NB4 (cell line): ENCODE data around the gene COL4A1.

Experiments used
- DNase-seq: peaks from one replicate; pipeline ENCODE4 v3.0.0; 2010; ENCODE audit warnings: low read depth
- H3K4me3 ChIP-seq: one replicate; pipeline ENCODE4 v1.5.1; 2011; ENCODE audit warnings: mild to moderate bottlenecking, low read depth, low read length, moderate library complexity
- MYC ChIP-seq: IDR thresholded peaks from 2 replicates; pipeline ENCODE4 v1.6.1; 2011; ENCODE audit warnings: low read depth, low read length
- POLR2A ChIP-seq: IDR thresholded peaks from 2 replicates; pipeline ENCODE4 v1.6.1; 2011; ENCODE audit warnings: mild to moderate bottlenecking; ENCODE audit not compliant: insufficient read length; ENCODE audit errors: extremely low read depth
- TF ChIP-seq, protein P1 (sequence below): IDR thresholded peaks from one replicate; pipeline ENCODE4 v1.5.1; 2012; ENCODE audit warnings: low read depth, low read length
- TF ChIP-seq, protein P2 (sequence below): IDR thresholded peaks from 2 replicates; pipeline ENCODE4 v1.6.1; 2011; ENCODE audit warnings: low read depth, low read length

Gene COL4A1

DNA sequence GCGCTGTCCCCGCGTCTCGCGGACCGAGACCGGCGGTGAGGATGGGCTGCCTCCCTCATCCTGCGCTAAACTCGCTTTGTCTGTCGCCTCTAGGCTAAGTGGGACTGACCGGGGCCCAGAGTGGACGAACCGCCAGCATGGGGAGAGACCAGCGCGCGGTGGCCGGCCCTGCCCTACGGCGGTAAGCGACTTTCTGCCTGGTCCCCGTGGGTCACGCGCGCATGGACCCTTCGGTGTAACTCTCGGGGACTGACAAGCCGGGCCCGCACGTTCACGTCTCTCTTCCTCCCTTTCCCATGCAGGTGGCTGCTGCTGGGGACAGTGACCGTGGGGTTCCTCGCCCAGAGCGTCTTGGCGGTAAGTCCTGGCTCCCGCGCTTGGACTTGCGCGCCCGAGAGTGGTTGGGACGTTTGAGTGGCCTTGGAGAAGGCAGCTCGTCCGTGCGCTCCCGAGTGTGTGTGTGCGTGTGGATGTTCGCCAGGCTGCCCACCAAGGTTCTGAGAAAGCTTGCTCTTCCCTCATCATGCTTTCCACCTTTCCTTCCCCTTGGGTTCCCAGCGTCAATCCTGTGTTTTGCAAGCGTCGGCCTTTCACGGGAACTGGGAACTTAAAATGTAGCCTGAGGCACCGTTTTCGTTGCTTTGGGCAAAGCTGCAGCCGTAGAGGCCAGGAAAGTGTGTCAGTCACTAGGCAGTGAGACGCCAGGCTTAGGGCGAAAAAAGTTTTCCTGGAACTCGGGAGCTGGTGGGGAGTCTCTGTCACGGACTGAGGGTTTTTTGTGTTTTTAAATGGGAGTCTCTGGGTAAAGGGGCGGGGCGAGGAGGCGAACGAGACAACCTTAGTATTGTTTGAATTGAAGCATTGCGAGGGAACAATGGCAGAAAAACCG is 1.1 kb upstream of the COL4A1 start:
- TF ChIP-seq POLR2A (no peak), MYC (no peak)
- TF ChIP-seq, protein P1, sequence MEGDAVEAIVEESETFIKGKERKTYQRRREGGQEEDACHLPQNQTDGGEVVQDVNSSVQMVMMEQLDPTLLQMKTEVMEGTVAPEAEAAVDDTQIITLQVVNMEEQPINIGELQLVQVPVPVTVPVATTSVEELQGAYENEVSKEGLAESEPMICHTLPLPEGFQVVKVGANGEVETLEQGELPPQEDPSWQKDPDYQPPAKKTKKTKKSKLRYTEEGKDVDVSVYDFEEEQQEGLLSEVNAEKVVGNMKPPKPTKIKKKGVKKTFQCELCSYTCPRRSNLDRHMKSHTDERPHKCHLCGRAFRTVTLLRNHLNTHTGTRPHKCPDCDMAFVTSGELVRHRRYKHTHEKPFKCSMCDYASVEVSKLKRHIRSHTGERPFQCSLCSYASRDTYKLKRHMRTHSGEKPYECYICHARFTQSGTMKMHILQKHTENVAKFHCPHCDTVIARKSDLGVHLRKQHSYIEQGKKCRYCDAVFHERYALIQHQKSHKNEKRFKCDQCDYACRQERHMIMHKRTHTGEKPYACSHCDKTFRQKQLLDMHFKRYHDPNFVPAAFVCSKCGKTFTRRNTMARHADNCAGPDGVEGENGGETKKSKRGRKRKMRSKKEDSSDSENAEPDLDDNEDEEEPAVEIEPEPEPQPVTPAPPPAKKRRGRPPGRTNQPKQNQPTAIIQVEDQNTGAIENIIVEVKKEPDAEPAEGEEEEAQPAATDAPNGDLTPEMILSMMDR, result no peak
- TF ChIP-seq, protein P2, sequence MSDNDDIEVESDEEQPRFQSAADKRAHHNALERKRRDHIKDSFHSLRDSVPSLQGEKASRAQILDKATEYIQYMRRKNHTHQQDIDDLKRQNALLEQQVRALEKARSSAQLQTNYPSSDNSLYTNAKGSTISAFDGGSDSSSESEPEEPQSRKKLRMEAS, result no peak
- H3K4me3 ChIP-seq, result no peak overlapping the region
- DNase-seq, result no peak

DNA sequence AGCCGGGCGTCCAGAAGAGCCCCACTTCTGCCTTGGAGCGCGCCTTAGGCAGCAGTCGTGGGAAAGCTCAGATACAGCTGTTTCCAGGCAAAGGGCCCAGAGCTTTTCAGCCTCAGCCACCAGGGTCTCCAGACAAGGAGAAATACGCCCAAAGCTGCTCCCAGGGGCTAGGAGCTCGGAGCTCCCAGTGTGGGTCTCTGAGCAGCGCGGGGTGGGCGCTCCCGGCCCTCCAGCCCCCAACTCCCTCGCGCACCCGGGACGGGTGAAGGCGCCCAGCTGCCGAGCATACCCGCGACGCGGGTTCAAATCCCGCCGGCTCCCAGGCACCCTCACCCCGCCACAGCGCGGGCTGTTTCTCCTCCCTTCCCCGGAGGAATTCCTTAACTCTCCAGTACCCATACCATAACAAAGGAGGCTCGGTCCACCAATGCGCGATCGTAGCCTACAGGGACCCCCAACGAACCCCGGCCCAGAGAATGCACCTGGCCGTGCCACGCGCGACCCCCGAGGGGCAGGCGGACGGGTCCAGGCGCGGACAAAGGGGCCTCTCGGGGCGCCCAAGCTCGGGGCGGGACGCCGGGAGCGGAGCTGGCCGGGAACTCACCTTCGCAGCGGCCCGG is 507 bp downstream of the COL4A1 start:
- TF ChIP-seq MYC, result no peak
- TF ChIP-seq, protein P2, result no peak
- TF ChIP-seq, protein P1, result no peak
- TF ChIP-seq POLR2A, result no peak
- no peak for DNase-seq
- no peak overlapping the region for H3K4me3 ChIP-seq

DNA sequence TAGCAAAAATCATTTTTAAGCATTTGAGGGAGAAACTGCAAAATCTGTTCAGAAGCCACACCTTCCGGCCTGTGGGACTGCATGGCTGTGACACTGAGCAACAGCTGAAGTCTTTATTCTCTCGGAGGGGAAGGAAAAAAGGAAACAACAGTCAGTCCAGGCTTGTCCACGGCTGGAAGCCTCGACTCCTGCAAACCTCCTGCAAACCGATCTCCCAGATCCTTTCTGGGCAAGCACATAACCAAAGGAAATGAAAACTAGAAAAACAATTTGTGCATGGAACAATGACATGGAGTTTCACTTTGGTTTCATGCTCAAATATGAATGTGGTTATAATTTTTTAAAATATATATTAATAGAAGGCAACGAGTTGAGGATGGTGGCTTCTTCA is 1.0 kb downstream of the COL4A1 start:
- no peak overlapping the region for H3K4me3 ChIP-seq
- TF ChIP-seq, protein P2, result no peak
- TF ChIP-seq, protein P1, result no peak
- TF ChIP-seq MYC (no peak), POLR2A (no peak)
- no peak for DNase-seq

DNA sequence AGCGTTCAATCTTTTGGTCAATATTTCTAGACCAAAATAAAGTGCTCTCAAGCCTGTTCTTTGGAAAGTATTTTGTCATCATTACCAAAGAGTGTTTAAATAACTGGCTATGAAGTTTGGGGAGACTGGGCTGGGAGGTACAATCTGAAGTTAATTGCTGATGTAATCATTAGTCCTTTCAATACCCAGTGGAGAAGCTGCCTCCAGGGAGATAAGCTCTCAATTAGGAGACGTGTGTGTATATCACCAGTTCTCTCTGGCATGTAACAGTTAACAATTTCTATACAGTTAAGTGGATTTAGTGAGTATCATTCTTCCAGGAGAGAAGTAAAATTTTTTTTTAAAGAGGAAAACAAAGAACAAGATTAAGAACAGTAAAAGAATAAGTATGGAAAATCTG is 1.4 kb downstream of the COL4A1 start:
- no peak for DNase-seq
- TF ChIP-seq, protein P1, result no peak
- no peak for TF ChIP-seq MYC
- TF ChIP-seq, protein P2, result no peak
- TF ChIP-seq POLR2A, result no peak
- H3K4me3 ChIP-seq, result no peak overlapping the region

DNA sequence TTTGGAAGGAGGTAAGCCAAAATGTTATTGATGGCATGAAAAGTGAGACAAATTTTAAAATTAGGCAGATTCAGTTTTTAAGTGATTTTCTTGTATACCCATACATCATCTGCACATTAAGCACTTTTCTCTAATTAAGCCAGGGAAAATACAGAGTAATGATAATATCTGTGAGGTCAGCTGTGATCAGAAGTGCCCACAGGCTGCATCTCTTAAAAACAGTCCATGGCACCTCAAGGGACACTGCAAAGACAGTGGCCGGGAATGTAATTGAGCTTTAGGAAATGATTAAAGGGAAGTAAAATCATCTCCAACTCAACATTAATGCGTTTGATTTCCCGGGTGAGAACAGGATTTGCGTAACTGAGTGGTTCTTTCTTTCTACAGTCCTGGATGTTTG is 2.0 kb downstream of the COL4A1 start:
- TF ChIP-seq MYC (no peak), POLR2A (no peak)
- TF ChIP-seq, protein P2, result no peak
- TF ChIP-seq, protein P1, result no peak
- no peak for DNase-seq
- no peak overlapping the region for H3K4me3 ChIP-seq

DNA sequence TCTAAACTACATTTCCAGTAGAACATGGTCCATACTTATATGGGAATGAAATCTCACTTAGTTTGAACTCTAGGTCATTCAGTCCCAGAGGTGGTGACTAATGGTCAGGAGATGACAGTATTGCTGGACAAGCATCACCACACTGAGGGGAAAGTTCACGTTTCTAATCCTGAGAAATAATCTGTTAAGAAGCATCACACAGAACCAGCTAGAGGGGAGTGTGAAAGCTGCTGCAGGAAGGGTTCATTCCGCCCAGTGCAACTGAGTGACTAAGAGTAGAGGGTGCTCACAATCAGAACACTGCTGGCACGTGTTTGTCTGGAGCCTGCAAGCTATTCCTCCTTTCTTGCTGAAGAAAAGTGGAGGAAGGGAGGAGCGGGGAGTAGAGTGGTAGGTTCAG is 2.7 kb downstream of the COL4A1 start:
- no peak for TF ChIP-seq POLR2A
- TF ChIP-seq, protein P1, result no peak
- TF ChIP-seq MYC, result no peak
- TF ChIP-seq, protein P2, result no peak
- H3K4me3 ChIP-seq, result no peak overlapping the region
- DNase-seq, result no peak
